Measurements from ENCODE around the gene PLXNA2.

GRCh38 chr1:208237241-208237640, 6.9 kb downstream of the PLXNA2 start:
- TF ChIP-seq, protein P1, sequence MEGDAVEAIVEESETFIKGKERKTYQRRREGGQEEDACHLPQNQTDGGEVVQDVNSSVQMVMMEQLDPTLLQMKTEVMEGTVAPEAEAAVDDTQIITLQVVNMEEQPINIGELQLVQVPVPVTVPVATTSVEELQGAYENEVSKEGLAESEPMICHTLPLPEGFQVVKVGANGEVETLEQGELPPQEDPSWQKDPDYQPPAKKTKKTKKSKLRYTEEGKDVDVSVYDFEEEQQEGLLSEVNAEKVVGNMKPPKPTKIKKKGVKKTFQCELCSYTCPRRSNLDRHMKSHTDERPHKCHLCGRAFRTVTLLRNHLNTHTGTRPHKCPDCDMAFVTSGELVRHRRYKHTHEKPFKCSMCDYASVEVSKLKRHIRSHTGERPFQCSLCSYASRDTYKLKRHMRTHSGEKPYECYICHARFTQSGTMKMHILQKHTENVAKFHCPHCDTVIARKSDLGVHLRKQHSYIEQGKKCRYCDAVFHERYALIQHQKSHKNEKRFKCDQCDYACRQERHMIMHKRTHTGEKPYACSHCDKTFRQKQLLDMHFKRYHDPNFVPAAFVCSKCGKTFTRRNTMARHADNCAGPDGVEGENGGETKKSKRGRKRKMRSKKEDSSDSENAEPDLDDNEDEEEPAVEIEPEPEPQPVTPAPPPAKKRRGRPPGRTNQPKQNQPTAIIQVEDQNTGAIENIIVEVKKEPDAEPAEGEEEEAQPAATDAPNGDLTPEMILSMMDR (IDR thresholded peaks at IDR 0.05), result no peak
- TF ChIP-seq POLR2A (IDR thresholded peaks at IDR 0.05), result no peak

Measured in vagina (tissue), 2 donors.